Ramos (cell line): Measurements from ENCODE around the gene TRPM3.

Experiments
- in situ Hi-C: fragments of 300-500 bp; cut with MboI; formaldehyde crosslinking; loops from one replicate; pipeline ENCODE4 v1.14.3; 2022; ENCODE audit warnings: low sequenced_read_pairs; ENCODE audit not compliant: unreplicated experiment

Gene TRPM3

DNA sequence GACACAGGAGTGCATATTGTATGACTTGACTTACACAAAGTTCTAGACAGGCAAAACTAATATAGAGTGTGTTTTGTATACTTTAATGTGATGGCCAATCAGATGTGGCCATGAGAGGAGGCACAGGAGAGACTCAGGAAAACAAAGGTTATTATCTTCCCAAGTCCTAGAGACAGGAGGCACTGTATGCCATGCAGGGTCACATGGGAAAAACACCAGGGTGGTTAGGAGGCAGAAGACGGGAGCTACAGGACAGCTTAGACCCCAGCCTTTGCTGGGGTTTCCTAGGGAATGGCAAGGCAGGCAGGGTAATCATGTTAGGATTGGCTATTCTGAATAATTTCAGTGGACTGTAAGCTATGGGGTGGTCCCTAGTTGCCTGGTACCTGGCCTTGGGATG lies 16.2 kb downstream of the TRPM3 start:
- in situ Hi-C loops, result no loop called here

DNA sequence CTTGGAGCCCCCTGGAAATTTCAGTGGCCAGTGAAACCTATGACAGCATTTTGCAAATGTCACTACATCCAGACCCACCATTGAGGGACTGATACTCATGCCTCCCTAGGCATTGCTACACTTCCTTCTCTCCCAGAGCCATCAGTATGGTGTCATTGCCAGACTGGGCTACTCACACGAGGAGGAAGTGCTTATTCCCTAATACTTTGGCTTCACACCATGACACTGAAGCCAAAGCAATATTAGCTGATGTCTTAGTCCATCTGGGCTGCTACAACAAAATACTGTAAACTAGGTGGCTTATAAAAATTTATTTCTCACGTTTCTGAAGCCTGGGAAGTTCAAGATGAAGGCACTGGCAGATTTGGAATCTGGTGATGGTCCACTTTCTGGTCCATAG lies 22.6 kb downstream of the TRPM3 start:
- in situ Hi-C loops, result no loop called here

DNA sequence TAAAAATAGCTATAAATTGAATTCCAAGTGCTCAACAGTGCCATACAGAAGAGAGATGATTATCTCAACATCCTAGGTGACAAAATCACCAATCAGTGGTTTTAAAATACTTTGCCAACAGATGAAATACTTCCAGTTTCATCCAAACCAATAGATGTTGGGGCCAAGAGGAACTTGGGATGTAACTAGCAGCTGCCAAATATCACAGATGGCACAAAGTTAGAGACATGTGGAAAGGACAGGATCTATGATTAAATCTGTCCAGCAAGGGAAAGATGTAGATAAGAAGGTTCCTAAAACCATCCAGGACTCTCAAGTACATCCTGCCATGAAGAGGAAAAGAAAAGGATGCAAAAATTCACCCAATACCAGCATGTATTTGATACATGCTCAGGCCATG lies 23.8 kb downstream of the TRPM3 start:
- in situ Hi-C loops, result no loop called here

DNA sequence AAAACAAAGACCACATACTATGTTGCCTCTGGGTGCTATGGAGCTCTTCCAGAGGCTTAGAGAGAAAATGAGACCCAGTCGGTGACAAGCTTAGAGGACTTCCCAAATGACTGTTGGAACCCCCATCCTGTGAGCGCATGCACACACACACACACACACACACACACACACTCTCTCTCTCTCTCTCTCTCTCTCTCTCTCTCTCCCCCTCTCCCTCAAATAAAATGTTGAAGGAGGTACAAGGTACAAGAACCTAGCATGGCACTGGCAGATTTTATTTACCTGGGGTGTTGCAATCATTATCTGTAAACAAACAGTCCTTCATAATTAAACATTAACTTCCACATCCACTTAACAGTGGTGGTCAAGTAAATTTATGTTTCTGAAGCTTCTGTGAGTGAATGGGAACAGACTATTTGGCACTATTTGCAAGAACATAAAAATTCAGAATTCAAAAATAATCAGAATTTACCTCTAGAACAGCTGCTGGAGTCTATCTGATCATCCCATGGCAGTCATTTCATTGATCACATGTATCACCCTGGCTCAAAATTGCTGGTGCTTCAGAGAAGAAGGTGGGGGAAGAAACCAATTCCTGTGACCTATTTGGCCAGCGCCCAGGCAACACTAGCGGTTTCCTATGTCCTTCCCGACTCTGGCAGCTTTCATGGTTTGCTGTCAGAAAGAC lies 24.9 kb downstream of the TRPM3 start:
- in situ Hi-C loops, result no loop called here

DNA sequence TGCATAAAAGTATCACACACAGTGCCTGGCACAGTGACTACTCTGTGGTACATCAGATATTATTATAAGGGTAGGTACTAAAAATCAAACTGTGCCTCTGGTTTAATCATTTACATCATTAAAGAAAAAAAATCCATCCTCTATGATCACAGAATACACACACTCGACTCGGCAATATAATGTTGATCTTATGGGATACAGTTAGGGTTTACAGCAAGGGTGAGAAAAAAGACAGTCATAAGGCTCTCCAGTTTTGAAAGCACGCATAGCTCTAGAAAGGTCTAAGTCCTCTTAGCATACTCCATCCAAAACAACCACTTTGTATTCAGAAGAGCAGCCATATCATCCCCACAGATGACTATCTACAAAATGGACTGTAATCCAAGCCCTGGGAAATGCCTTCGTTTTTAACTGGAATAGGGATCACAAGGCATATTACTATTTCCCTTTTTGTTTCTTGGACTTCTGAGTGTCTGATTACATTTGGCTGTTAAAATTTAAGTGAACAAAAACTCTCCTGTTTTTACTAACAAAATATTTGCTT lies 26.6 kb downstream of the TRPM3 start:
- in situ Hi-C loops, result no loop called here

DNA sequence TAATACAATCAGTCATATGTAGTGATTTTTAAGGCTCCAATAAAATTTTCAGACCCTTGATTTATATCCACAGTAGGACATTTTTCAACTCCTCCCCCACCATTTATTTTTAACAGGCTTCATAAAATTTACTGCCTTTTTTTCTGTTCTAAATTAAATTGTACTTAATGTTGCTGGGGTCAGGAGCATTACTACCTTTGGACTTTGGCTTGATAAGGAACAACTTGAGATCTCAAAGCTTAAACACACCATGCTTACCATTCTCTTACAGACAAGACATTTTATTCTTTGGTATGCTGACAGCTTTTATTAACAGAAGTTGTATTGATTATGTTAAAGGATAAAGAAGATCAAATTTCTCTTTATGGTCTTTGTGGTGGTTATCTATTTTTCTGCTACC lies 30.5 kb downstream of the TRPM3 start:
- in situ Hi-C loops, result no loop called here

DNA sequence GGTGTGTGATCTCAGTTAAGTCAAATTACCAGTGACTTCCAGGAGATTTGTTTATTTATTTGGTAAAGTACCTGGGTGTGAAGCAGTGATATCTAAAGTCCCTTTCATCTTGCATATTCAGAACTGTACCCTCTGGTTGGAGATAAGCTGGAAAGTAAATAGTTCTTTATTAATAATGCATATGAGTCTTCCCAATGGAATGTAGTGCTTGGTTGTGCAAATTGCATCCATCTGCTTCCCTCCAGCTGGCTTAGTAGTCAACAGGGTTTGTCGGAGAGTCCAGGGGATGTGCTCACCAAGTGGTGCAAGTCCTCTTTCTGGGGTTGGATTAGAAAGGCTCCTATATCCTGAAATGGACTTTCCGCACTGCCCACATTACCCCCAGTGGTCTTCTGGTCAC lies 42.0 kb downstream of the TRPM3 start:
- in situ Hi-C loops, result no loop called here

DNA sequence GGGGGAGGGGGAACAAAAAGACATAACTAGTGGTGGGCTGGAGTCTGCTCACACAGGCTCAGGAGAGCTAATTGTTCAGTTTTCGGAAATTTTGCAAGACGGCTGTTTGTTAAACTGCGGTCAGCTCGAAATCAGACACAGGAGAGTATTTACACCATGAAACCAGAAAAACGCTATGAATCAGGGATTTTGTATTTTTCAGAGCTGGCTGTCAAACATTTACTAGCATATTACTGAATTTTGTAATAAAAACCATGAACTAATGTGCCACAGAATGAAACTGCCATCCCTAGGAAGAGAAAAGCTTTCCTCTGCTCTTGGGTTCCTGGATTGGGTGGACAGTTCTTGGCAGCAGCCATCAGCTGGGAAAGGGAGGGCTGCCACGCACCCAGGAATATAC lies 45.3 kb downstream of the TRPM3 start:
- in situ Hi-C loops, result no loop called here

DNA sequence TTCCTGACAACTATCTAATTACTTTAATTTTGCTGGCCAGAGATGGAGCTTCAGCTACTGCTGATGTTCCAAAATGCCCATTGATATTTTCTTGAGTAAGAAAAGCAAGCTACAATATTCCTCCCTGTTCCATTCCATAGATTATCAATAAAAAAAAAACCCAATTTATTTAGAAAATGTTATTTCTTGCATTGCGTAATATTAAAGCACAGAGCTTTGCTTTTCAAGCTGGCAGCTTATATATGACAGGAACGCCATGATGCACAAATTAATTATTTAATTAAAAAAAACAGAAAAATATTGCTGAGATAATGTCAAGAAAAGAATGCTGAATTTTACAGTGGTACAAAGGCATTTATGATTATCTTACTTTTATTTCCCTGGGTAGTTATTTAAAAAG lies 47.9 kb downstream of the TRPM3 start:
- in situ Hi-C loops, result no loop called here

DNA sequence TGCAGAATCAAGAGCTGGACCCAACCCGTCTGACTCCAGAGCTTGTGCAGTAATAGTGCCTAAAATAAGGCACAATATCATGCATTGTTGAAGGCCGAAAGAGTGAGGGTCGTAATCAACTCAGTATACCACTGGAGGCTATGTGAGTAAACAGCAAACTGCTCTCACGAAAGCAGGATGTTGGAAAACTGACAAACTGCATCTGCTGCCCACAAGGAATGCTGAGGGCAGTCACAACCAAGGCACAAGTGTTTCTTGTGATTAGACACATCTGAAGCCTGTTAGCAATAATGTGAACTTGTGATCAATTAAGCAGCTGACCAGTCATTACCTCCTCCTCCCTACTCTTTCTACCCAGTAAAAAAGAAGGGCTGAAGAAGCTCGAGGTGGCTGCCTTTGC lies 48.8 kb downstream of the TRPM3 start:
- in situ Hi-C loops, result no loop called here

DNA sequence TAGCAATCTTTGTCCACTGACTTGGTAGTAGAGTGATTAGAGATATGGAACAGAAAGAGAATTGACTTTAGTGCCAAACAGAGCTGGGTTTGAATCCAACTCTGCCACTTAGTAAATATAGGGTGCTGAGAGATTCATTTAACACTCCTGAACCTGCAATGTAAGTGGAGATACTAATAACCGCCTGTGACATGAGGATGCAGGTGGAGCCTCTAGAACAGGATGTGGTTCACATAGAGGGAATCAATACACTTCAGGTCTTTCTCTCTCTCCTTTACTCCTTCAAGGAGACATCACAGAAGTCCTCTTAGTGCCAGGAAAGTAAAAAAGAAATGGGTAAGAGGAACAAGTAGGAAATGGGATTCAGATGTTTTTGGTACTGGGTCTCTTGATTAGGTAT lies 49.8 kb downstream of the TRPM3 start:
- in situ Hi-C loops, result no loop called here

DNA sequence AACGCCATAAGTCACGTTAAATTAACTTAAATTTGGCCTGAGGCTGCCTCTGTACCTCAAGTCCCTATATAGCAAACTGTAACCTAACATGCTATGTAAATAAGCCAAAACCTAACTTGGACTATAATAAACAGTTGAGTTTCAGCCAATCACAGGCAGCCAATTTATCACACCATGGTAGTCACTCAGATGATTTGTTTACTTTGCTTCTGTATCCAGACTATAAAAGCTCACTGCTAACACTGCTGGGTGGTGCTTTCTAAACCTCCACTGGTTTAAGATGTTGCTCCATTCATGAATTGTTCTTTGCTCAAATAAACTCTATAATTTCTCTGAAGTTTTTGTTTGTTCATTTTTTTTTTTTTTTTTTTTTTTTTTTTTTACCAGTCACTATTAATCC lies 62.8 kb downstream of the TRPM3 start:
- in situ Hi-C loops, result no loop called here

DNA sequence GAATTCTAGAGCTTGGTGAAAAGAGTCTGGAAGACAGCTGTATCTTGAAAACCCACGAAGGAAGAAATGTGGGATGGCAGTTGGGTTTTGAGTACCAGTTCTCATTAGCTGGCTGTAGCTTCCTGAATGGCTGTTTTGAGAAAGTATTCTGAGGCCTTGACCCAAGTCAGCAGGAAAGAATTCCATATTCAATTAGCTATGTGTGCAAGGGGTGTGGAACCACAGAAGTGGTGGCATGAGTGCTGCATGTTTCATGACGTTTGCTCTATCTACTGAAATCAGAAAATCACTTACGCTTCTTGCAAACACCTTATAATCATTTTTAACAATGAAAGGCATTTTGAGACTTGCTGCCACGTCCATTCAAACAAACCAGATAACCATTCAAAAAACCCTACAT lies 69.1 kb downstream of the TRPM3 start:
- in situ Hi-C loops, result no loop called here

DNA sequence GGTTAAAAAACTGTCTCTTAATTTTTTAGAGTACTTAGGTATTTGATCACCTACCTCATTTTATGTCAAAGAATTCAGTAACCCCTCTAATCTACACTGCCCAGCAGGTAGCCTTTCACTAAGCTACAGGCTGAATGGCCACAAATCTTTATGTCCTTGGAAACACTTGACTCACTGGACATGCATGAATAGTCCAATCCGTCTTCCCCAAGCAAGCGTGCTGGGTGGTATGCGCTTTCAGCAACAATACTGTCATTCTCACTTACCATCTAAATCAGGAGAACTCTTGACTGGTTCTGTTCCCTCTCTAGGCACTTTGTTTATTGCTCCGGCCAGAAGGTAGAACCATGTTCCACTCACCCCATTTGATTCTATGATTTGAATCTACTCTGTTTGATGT lies 73.1 kb downstream of the TRPM3 start:
- in situ Hi-C loops, result no loop called here

DNA sequence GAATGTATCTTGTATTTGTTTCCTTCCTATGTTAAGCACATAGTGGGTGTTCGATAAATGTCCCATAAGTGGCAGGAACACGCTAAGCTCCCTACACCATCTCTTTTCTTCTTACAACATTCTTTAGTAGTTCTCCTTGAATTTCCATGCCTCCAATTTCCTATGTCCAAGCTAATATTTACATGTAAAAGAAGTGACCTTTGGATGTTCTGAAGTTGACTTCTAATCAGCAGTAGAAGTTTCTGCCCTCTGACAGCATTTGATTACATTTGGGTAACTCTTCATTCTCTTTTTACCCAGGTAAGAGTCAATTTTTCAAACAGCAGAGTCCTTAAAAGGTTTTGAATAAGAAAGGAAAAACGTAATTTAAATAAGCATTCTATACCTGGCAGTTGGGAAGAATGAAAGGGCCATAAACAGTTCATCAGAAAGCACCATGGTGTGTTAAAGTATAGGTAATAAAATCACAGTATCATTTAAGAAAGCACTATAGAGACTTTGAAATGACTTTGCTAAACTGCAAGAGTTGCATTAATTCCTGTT lies 78.9 kb downstream of the TRPM3 start:
- in situ Hi-C loops, result no loop called here

DNA sequence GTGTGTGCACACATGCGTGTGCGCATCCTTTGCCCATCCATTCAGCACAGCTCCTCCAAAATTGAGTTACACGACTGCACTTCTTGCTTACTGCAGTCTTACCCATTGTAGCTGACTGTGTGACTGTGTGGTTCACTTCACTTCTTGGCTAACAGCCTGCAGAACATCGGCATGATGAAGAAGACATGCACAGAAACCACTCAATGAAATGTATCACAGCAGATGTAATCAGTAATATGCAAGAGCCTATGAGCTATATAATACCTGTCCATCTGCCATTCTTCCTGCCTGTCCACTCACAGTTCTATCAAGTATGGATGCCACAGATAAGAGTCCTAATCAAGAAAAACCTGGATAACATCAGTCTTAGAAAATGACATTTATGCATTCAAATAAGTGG lies 83.9 kb downstream of the TRPM3 start:
- in situ Hi-C loops, result no loop called here

DNA sequence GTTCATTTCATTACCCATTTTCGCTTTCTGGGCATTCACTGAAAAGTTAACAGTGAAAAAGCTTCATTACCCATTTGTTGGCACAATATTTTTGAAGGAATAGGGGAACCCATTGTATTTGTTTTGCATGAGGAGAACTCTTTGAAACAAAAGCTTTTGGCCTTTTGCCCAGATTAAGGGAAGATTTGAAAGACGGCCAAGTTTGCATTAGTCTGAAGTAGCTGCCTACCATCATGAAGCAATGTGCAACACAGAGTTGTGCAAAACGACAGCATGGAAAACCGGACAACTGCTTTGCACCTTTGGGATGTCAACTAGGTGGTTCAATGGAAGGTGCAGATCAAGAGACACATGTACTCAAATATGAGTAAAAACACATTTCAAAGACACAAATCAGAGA lies 84.9 kb downstream of the TRPM3 start:
- in situ Hi-C loops, result no loop called here

DNA sequence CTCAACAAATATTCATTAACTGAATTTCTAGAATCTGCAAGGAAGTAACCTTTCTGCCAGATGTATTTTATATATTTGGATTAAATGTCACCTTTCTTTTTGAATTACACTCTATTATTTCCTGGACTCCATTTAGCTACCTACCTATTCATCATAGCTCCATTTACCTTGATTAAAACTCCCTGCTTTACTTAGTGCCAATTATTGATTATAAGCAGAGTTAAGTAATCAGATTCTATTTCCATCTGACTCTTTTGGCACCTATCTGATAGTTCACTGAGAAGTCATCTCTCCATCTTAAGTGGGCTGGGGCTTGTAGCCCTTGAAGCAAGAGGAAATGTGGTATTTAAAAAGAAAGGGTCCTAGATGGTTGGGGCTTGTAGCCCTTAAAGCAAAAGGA lies 88.6 kb downstream of the TRPM3 start:
- in situ Hi-C loops, result no loop called here

DNA sequence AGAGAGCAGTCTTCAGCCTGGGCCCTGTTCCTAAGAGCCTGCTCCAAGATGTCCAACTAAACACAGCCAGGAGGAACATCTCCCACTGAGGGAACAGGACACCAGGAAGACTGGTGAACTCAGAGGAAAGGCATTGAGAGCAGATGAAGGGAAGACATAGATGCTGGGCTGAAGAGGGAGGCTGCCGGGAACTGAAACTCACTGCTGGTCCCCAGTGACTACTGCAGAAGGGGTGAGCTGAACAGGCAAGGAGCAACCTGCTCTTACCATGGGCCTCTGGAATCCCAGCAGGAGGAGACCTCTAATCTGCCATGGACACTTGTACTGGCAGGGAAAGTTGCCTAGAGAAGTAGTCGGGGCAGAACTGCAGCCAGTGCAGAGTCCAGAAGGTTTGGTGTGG lies 95.7 kb downstream of the TRPM3 start:
- in situ Hi-C loops, result no loop called here

DNA sequence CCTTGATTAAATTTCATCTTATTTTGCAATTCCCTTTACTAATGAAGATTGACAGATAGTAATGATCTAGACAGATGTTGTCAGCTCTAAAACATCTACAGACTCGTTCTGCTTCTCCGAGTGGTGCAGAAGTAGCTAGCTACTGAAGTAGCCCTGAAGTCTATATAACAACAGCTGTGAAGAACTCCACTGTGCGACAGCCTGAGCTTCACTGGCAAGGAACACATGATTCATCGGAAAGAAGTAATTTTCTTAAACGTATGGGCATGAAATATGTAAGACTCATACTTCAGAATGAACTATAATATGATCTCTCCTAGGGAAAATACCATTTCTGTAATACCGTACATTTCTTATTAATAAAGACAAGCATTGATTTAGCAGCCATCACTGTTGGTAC lies 96.2 kb downstream of the TRPM3 start:
- in situ Hi-C loops, result no loop called here

DNA sequence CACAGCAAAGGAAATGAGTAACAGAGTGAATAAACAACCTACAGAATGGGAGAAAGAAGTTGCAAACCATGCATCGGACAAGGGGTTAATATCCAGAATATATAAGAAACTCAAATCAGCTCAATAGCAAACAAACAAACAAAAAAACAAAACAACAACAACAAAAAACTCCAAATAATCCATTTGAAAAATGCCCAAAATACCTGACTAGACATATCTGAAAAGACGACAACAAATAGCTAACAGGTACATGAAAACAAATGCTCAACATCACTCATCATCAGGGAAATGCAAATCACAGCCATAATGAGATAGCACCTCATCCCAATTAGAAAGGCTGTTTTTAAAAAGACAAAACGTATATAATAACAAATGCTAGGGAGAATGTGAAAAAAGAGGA lies 111.2 kb downstream of the TRPM3 start:
- in situ Hi-C loops, result no loop called here

DNA sequence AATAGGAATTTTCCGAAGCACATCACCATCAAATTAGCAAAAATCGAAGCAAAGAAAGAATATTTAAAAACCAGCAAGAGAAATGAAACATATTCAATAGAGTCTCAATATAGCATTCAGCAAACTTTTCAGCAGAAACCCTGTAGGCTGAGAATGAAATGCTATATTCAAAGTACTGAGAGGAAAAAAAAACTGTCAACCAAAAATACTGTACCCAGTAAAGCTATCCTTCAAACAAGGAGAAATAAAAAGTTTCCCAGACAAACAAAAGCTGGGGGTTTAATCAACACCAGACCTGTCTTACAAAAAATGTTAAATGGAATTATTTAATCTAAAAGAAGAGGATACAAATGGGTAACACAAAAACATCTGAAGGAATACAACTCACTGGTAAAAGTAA lies 116.0 kb downstream of the TRPM3 start:
- in situ Hi-C loops, result no loop called here
